Stimulated activated CD4-positive, alpha-beta T cell treated with anti-CD3 and anti-CD28 coated beads, TNF-alpha, amount 100 ng/mL, for 48 hours (primary cell): ENCODE results near the gene SYT8.

ENCODE experiments used
- DNase-seq, 3 donors: peaks; one replicate each; pipeline ENCODE4 v3.0.0-alpha.2; 2020; ENCODE audit warnings: low read depth in 3 of 3

The SYT8 gene

DNA sequence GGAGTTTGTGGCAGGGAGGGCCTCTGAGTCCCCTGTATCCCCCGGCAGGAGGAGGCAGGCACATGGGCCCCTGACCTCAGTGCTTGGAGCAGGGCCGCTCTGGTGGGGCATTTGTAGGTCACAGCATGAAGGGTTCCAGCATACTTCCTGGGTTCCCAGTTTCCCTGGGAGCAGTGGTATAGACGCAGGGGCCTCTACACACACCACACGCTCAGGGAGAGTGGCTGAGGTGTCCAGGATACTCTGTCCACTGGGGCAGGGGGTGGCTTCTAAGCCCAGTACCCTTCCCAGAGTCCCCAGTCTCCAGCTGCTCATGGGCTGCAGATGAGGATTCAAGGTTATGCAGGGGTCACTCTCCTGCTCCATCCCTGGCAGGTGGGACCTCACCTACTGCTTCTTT is 24.2 kb downstream of the SYT8 start:
- DNase-seq: no peak

GRCh38 chr11:1860108-1860507 is 25.3 kb downstream of the SYT8 start:
- no peak for DNase-seq

- DNase-seq: no peak
These were observed 26.9 kb downstream of the SYT8 start for GRCh38 chr11:1861435-1862411.

DNA sequence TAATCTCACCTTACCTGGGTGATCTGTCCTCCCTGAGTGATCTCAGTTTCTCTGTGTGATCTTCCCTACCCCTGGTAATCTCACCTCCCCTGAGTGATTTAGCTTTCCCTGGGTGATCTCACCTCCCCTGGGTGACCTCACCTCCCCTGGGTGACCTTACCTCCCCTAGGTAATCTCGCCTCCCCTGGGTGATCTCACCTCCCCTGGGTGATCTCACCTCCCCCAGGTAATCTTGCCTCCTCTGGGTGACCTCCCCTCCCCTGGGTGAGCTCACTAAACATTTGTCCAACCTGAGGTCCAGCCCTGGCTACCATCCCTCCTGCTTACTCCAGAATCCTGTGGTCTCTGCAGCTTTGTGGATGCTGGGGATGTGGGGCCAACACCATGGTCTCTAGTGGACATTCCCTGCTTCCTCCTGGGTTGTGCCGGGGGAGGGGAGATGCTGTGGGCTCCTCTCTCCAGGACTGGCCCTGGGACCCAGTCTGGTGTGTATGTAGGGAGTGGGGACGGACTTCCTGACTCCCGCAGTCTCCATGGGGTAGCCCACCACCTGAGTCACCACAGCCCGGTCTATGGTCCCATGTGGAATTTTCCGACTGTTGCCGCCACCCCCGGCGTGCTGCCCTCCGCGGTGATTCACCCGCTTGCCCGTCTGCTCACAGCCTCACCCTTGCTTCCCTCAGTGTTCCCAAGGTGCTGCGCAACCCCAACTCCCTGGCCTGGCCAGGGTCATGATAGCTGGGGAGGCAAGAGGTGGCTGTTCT is 28.0 kb downstream of the SYT8 start:
- DNase-seq: no peak

- DNase-seq: no peak
These were observed 28.8 kb downstream of the SYT8 start for GRCh38 chr11:1863352-1864216.

- no peak for DNase-seq
These were observed 29.4 kb downstream of the SYT8 start for GRCh38 chr11:1864231-1864630.

DNA sequence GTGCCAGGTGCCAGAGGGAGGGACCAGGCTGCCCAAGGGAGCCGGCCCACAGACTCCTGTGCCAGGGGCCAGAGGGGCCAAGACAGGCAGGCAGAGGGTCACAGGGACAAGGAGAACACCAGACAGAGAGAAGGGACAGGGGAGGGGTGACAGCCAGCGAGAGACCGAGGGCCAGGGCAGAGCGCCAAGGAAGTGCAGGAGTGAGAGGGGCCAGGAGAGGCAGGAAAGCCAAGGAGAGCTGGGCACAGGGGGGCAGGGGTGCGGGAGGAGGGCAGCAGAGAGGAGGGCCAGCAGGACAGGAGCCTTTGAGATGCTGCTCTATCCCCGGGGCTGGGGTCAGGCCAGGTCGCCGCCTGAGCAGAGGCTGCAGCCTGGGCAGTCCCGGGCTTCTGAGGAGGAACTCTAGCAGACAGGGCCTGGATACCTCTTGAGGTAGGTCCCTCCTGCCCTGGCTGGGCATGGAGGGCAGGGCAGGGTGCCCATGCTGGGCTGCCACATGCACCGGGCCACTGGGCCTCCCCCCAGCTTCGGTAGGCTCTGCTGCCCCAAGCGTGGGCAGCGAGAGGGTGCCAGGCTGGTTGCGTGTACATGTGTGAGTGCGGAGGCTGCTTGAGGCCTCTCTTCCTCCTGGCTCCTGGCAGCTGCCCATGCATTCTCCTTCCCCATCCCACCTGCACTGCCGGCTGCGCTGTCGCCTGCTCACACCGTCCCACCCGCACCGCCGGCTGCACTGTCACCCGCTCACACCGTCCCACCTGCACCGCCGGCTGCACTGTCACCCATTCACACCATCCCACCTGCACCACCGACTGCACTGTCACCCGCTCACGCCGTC is 30.3 kb downstream of the SYT8 start:
- no peak for DNase-seq

- DNase-seq: no peak
These were observed 31.4 kb downstream of the SYT8 start for GRCh38 chr11:1866226-1866625.

DNA sequence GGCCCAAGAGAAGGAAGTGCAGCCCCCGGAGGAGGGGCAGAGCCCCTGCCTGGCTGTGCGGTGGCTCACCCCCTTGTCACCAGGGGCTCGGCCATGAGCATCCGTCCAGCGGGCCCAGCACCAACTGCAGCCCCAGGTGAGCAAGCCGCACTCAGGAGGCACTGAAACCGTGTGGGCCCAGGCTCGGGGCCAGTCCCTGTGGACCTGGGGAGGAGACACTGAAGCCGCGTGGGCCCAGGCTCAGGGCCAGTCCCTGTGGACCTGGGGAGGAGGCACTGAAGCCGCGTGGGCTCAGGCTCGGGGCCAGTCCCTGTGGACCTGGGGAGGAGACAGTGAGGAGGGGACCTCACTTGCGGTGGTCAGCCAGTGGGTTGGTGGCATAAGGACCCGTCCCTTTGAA is 32.0 kb downstream of the SYT8 start:
- no peak for DNase-seq

- no peak for DNase-seq
These were observed 32.6 kb downstream of the SYT8 start for GRCh38 chr11:1867381-1867780.

GRCh38 chr11:1868056-1868635 is 33.4 kb downstream of the SYT8 start:
- DNase-seq: no peak

DNA sequence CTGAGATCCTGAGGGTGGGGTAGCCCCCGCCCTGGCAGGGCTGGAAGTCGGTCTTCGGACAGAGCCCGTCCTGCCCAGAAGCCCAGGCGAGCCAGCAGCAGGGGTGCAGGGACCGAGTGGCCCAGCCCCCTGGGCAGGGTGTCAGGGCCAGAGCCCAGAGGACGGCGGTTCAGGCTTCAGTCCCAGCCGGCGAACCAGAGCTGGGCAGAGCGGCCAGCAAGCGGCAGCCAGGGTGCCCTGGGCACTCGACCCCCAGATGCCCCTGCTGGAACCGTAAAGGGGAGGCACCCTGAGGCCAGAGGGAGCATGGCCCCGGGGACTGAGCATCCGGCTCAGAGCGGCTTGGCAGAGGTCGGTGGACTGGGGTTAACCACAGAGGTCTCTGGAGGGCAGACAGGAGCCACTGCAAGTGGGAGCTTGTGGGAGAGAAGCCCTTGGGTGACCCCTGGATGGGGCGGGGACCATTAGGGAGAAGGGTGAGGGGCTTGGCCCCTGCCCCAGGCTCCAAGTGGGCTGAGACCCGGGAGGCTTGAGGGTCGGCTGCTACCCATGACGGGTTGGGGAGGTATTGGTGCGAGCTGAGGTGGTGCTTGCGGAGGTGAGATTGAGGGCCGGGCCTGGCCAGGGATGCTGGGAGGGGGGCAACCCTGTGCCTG is 34.0 kb downstream of the SYT8 start:
- DNase-seq: no peak

DNA sequence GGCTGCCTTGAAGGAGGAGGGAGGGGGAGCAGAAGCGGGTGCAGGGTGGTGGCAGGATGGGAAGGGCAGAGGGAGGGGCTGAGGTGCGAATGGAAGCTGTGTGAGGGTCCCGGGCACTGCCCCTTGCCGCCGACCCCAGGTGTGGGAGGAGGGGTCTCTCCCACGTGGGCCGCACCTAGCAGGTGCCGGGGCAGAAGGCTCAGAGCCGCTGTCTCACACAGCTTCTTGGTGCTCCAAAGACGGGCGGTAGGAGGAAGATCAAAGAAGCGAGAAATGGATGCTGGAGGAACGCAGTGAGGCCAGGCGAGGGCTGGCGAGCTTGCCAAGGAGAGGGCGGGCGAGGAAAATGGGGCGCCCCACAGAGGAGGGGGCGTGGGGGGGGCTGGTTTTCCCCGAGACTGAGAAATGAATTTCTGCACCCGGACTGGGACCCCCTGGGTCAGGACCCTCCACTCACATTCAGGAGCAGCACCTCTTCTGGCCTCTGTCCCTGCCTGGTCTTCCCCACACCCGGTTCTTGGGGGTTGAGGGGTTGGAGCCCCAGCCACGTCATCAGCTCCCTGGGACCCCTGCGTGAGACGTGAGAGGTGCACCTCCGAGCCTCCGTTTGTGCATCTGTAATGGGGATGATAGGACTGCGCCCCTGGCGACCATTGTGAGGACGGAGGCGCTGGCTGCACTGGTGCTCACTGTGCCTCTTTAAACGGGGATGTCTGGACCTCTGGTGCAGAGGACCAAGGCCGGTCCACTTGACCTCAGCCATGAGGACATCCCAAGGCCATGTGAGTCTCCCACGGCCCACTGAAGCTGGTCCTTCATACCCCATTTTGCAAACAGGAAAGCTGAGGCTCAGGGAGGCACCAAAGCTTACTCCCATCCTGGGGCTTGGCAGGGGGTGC is 34.9 kb downstream of the SYT8 start:
- DNase-seq: no peak

- no peak for DNase-seq
These were observed 35.5 kb downstream of the SYT8 start for GRCh38 chr11:1870326-1870696.

DNA sequence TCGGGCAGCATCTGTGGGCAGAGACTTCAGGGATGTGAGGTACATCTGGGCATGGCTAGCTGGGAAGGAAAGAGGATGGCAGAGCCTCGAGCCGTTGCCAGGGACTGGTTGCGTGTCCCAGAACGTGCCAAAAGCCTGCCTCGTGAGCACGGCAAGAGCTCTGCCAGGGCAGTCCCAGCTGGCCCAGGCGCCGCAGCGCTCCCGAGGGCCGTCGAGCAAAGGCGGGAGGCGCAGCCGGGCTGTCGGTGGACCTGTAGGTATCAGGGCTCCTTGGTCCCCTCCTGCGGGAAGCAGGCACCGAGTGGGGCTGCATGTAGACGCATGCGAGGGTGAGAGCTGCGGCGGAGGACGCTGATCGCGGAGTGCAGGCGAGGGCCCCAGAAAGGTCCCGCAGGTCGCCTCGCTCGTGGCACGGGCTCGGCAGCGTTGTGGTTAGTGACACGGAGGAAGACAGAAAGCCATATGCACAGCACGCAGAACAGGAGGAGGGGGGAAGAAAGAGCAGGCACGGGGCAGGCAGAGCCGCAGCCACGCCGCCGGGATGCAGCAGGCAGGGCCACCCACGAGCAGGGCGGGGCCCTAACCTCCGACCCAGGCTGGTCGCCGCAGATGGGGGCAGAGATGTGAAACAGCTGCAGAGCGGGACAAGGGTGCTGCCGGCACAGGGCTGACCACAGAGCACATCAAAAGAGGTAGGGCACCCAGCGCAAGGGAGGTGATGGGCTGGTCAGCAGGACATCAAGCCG is 36.1 kb downstream of the SYT8 start:
- DNase-seq: no peak

GRCh38 chr11:1871531-1871930 is 36.7 kb downstream of the SYT8 start:
- DNase-seq: no peak

GRCh38 chr11:1872267-1872985 is 37.6 kb downstream of the SYT8 start:
- DNase-seq: no peak
